HepG2 (cell line): ENCODE results near the gene RAB3B. TPM values are rescaled to one million over a fixed set of nuclear protein-coding genes. Genes with fewer than 3 reads are reported as not detected.

Experiments used
- ATAC-seq: fragments of 200-7000 bp; cut with Tn5 transposase; 3 replicates; pipeline ENCODE4 v1.9.1; 2020; ENCODE audit warnings: mild to moderate bottlenecking, moderate library complexity
- BruUV-seq: library from RNA; stranded (reverse); fragments of 400-500 nt; replicated peaks from 2 replicates; lab custom pipeline; 2021; lab: Mats Ljungman, UMichigan
- CTCF ChIA-PET: fragments of 300-600 bp; formaldehyde crosslinking; extraction: SDS; loops from one replicate; lab custom pipeline; 2021; ENCODE audit warnings: low total read pairs, inconsistent platforms, low intra/inter-chr PET ratio; lab: Yijun Ruan, JAX
- POLR2A ChIA-PET: fragments of 350-600 bp; sonication (Branson Sonifier 250); formaldehyde crosslinking; loops from one replicate; lab custom pipeline; 2020; ENCODE audit warnings: antibody characterized with exemption, inconsistent platforms; lab: Yijun Ruan, JAX
- DNase-seq: peaks from one replicate; pipeline ENCODE4 v3.0.0-alpha.2; 2015; ENCODE audit warnings: low spot score
- FAIRE-seq: peaks from 3 replicates; lab custom pipeline; 2011; peaks lifted over from hg19 to GRCh38; lab: Jason Lieb, UNC
- H2AFZ ChIP-seq: one replicate; pipeline ENCODE4 v1.6.1; 2011; ENCODE audit warnings: low read length, inconsistent platforms
- H3K27ac ChIP-seq: fragments of 300-600 bp; 3 replicates; pipeline ENCODE4 v1.8.0; 2011; ENCODE audit warnings: mixed run types, mild to moderate bottlenecking, mixed read lengths, low read length, inconsistent platforms; ENCODE audit not compliant: insufficient read depth; ENCODE audit errors: extremely low read length
- H3K27me3 ChIP-seq, 2 experiments: fragments of 200-600 bp in 1 of 2; 2 replicates in 1 of 2; 3 replicates in 1 of 2; pipeline versions ENCODE4 v1.6.0 to v1.8.0; 2011; ENCODE audit warnings: low read length in 2 of 2, mild to moderate bottlenecking in 2 of 2, moderate library complexity in 2 of 2, inconsistent platforms in 1 of 2; ENCODE audit not compliant: insufficient read depth in 2 of 2, control insufficient read depth in 1 of 2
- H3K36me3 ChIP-seq, 2 experiments: fragments of 200-600 bp in 1 of 2; replicated peaks in 1 of 2; 2 replicates in 1 of 2; 3 replicates in 1 of 2; pipeline versions ENCODE4 v1.5.1 to v1.8.0; 2011; ENCODE audit warnings: low read length in 2 of 2, inconsistent platforms in 1 of 2; ENCODE audit not compliant: insufficient read depth in 2 of 2, control insufficient read depth in 1 of 2
- H3K4me1 ChIP-seq: 2 replicates; pipeline ENCODE4 v1.5.1; 2012; ENCODE audit warnings: low read length, inconsistent platforms; ENCODE audit not compliant: insufficient read depth
- H3K4me2 ChIP-seq: 2 replicates; pipeline ENCODE4 v1.6.0; 2011; ENCODE audit warnings: low read depth, low read length, inconsistent platforms
- H3K4me3 ChIP-seq, 3 experiments: fragments of 200-600 bp in 1 of 3; sonication (generic), shearing (Covaris generic) in 1 of 3; replicated peaks in 1 of 3; 2 replicates each; pipeline ENCODE4 v1.5.1; 2011 to 2016; ENCODE audit warnings: low read length in 3 of 3, inconsistent platforms in 2 of 3, low read depth in 2 of 3, mild to moderate bottlenecking in 2 of 3, control low read depth in 1 of 3, mixed read lengths in 1 of 3; ENCODE audit not compliant: insufficient read depth in 1 of 3
- H3K79me2 ChIP-seq: one replicate; pipeline ENCODE4 v1.6.1; 2011; ENCODE audit warnings: low read length, inconsistent platforms; ENCODE audit not compliant: insufficient read depth
- H3K9ac ChIP-seq: 2 replicates; pipeline ENCODE4 v1.6.0; 2011; ENCODE audit warnings: mild to moderate bottlenecking, low read depth, low read length, inconsistent platforms; ENCODE audit not compliant: insufficient read depth
- H3K9me3 ChIP-seq: 2 replicates; pipeline ENCODE4 v1.5.1; 2012; ENCODE audit warnings: mild to moderate bottlenecking, low read length
- H4K20me1 ChIP-seq: 2 replicates; pipeline ENCODE4 v1.6.0; 2011; ENCODE audit warnings: inconsistent platforms, mild to moderate bottlenecking, low read length, moderate library complexity; ENCODE audit not compliant: insufficient read depth
- HNRNPK ChIP-seq: fragments of 200-400 bp; formaldehyde crosslinking; IDR thresholded peaks from 2 replicates; pipeline ENCODE4 v1.6.1; 2018; ENCODE audit warnings: low read length, low read depth, moderate library complexity, mild to moderate bottlenecking; ENCODE audit not compliant: poor library complexity, severe bottlenecking
- MATR3 ChIP-seq: sonication (generic); formaldehyde crosslinking; IDR thresholded peaks from 2 replicates; pipeline ENCODE4 v1.4.0; 2020; ENCODE audit warnings: missing genetic modification reagents
- PCBP1 ChIP-seq: fragments of 200-400 bp; formaldehyde crosslinking; IDR thresholded peaks from 2 replicates; pipeline ENCODE4 v1.6.1; 2017; ENCODE audit warnings: mild to moderate bottlenecking, low read depth, low read length, borderline replicate concordance
- SP5 ChIP-seq: IDR thresholded peaks from 2 replicates; pipeline ENCODE4 v1.6.1; 2016; ENCODE audit warnings: low read depth, borderline replicate concordance
- ZGPAT ChIP-seq: IDR thresholded peaks from 2 replicates; pipeline ENCODE4 v1.6.1; 2016; ENCODE audit warnings: mild to moderate bottlenecking
- ZNF331 ChIP-seq: sonication (generic); formaldehyde crosslinking; IDR thresholded peaks from 2 replicates; pipeline ENCODE4 v1.4.0; 2020; ENCODE audit warnings: missing genetic modification reagents
- WGBS: methylation state at CpG from one replicate; pipeline ENCODE4 v1.1.6; 2017; ENCODE audit warnings: low lambda C conversion rate; 5-methylcytosine and 5-hydroxymethylcytosine counted together
- in situ Hi-C: cut with HindIII; loops from 2 replicates; pipeline ENCODE4 v1.10.0; 2017; ENCODE audit warnings: low pct_unique_long_range_greater_than_20kb; ENCODE audit not compliant: extremely low pct_ligation_motif_present
- intact Hi-C: fragments of 100-400 bp; cut with micrococcal nuclease; formaldehyde crosslinking; loops from one replicate; pipeline ENCODE4 v1.10.0; 2022; ENCODE audit not compliant: unreplicated experiment
- polyA plus RNA-seq, 8 experiments: library from polyadenylated mRNA; depleted of rRNA in 3 of 8; stranded (reverse) in 7 of 8; unstranded in 1 of 8; fragments of >200 nt; fragmentation: Illumina TruSeq in 4 of 8; extraction: Trizol in 4 of 8; gene quantifications; 2 replicates each; pipeline versions ENCODE4 v1.2.1 to v1.2.3, GENCODE V29; 2011 to 2016; ENCODE audit warnings: low read depth in 4 of 8, missing spikeins in 1 of 8, mixed read lengths in 1 of 8; ENCODE audit not compliant: insufficient read depth in 1 of 8
- total RNA-seq, 5 experiments: library from RNA; depleted of rRNA; stranded (reverse); fragments of >200 nt; fragmentation: Illumina TruSeq; extraction: Trizol; gene quantifications; 2 replicates each; pipeline ENCODE4 v1.2.3, GENCODE V29; 2016; ENCODE audit warnings: low read depth in 1 of 5
- TF ChIP-seq, protein P1 (sequence below): IDR thresholded peaks from 2 replicates; pipeline ENCODE4 v1.6.1; 2016; ENCODE audit warnings: control low read depth

RAB3B gene
- total and polyA plus RNA-seq, 2 of the 13 experiments (the other 11 are each of a cell fraction or from before 2014, with no cell fraction given): 1.0 to 1.2 TPM

DNA sequence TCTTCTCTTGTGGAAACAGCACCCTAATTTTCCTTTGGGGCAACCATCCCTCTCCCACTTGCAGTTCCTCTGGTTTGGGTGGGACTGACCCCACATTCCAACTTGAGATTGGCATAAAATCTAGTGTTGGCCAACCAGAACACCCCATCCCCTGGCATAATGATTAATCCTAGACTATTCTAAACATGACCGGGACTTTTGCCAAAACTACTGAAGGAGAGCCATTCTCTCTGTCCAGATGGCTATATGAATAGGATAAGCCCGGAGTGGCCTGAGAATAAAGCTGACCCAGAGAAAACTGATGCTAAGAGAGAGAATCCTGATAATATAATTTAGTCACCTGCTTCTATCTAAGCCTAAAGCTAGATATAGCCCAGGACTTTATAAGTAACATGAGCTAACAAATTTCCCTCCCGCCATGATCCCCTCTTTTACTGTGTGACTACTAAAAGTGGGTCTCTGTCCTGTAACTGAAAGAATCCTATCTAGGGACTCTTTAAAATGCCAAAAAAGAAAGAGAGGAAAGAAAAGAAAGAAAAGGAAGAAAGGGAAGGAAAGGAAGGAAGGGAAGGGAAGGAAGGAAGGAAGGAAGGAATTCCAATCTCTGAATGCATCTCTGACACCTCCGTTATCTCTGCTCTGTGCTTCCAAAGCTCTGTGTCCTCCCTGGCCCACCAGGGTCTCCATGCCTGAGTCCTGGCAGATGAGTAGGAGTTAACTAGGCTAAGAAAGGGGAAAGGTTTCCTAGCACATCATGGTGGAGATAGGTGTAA, 84.0 kb downstream of the RAB3B start:
- H3K4me3 ChIP-seq: no peak overlapping the region
- ChIA-PET CTCF (no interaction called here), POLR2A (no interaction called here)
- FAIRE-seq: no peak
- no peak overlapping the region for H3K27ac ChIP-seq
- ATAC-seq: no peak
- H3K9me3 ChIP-seq: no peaks in the 10 kb centered on the region
- intact Hi-C loops (no loop called here), in situ Hi-C loops (loop anchor here (5.0 kb wide), 1 partner anchor 91 kb away; no protein-coding TSS in a partner anchor)
- no peaks in the 10 kb centered on the region for H3K79me2 ChIP-seq
- H3K4me2 ChIP-seq: no peak overlapping the region; the same call in 1 of the 2 replicates
- TF ChIP-seq MATR3 (CRISPR knock-in tag): no peak
- TF ChIP-seq HNRNPK: peak; percentile 68
- TF ChIP-seq ZNF331 (CRISPR knock-in tag): no peak
- no peak for TF ChIP-seq ZGPAT (CRISPR knock-in tag)
- TF ChIP-seq, protein P1, sequence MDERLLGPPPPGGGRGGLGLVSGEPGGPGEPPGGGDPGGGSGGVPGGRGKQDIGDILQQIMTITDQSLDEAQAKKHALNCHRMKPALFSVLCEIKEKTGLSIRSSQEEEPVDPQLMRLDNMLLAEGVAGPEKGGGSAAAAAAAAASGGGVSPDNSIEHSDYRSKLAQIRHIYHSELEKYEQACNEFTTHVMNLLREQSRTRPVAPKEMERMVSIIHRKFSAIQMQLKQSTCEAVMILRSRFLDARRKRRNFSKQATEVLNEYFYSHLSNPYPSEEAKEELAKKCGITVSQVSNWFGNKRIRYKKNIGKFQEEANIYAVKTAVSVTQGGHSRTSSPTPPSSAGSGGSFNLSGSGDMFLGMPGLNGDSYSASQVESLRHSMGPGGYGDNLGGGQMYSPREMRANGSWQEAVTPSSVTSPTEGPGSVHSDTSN (CRISPR knock-in tag): no peak
- no peak for TF ChIP-seq SP5 (CRISPR knock-in tag)
- 0 out of 2 replicates have a peak, but pooled peaks have one; percentile 78 for TF ChIP-seq PCBP1
- 37% methylated on average over 4 of the region's 4 CpGs for WGBS
- no peaks in the 10 kb centered on the region for H4K20me1 ChIP-seq
- BruUV-seq: no TSS peak
- no peaks in the 10 kb centered on the region for H3K4me1 ChIP-seq
- H2AFZ ChIP-seq: no peak overlapping the region
- H3K9ac ChIP-seq: no peak overlapping the region
- DNase-seq: no peak
- H3K27me3 ChIP-seq: peaks cover 0 to 22% of the 10 kb centered on the region in 2 experiments; a peak in 2 of 5 replicates
- H3K36me3 ChIP-seq: no peaks in the 10 kb centered on the region
